AG08395 (cell line): ENCODE measurements around the gene BCL11B.
A peak's percentile ranks its signal among the peaks of the same experiment; 100 is the strongest.
"Not testable (repeated sequence)": the region's sequence is repeated elsewhere in the genome, so short reads cannot be mapped to it uniquely, and the experiment has no call there.

Experiments
- DNase-seq: peaks from one replicate; pipeline ENCODE4 v3.0.0; 2012; ENCODE audit warnings: mixed read lengths, low spot score

BCL11B gene

GRCh38 chr14:99199846-99200653, 71.9 kb downstream of the BCL11B start:
- peak; percentile 35 for DNase-seq

DNA sequence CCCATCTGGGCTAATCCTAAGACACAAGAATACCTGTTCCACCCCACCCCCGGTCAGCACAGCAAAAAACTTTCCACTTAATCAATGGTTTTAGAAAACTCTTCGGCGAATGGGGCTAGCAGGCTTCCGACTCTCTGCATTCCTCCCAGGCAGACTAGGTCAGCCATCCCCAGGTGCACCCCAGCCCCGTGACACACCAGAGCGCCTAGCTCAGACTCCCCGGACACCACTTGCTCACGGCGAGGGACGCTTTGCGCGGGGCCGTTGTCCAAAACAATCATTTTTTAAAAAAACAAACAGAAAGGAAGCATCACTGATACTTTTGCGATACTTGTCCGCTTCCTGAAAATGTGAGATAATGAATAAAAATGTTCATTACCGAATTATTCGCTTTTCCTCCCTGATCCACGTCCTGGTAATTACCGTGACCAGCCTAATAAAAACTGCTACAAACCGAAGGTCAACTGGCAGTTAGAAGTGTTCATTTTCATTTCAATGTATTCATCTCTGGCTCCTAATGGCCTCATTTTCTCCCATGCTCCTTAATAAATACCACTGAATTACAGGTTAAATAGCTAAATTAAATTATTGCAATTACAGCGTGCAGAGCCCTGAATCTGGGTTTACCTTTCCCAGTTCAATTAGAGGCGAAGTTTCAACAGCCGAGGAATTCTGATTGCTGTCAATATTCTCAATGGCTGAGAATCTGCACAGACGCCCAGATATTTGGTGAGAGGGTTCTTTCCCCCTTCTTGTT, 73.1 kb downstream of the BCL11B start:
- no peak for DNase-seq

- no peak for DNase-seq
Observed at GRCh38 chr14:99196310-99196650, 75.7 kb downstream of the BCL11B start.

DNA sequence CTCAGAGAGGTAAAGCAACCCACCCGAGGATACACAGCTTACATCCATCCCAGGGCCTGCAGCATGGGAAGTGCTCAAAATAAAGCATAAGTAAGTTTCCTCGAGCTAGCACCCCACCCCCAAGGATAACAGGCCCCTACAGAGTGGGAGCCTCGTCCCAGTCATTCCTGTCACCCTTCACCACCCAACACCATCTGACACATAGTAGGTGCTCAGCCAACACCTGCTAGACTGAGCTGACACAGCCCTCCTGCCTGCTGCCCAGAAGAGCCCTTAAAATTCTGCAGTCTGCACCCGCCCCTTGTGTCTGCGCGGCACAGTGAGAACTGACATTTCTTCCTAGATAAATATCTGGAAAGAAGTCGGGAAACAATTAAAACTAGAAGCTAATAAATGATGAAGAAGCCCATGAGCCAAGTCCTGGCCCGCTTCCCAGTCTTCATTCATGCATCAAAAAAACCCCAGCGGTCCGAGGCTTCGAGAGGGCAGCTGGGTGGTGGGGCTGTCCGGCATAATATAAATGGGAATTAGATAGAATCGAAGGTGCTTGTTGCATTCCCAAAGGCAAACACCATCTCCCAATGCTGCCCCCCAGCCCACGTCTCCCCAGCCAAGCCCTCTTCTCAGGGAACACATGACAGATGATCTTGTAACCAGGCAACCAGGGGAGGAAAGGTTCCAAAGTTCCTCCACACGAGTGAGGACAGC, 76.2 kb downstream of the BCL11B start:
- peak; percentile 24 for DNase-seq

DNA sequence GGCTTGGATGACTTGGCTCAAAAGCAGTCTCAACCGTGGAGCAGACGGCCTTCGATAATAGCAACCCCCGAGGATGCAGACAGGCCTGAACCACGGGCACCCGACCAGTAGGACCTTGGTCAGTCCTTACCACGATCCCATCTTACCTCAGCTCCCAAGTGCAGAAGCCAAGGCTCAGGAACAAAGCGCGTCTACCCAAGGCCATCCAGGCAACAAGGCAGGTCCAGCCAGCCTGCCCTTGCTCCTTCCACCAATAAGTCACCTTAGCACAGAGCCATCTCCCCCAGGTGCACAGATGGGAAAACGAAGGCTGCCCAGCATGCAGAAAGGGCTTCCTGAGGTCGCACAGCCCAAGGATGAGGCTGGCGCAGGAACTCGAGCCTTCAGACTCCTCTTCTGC, 77.3 kb downstream of the BCL11B start:
- DNase-seq, result no peak

GRCh38 chr14:99194136-99194535, 77.9 kb downstream of the BCL11B start:
- DNase-seq, result no peak

DNA sequence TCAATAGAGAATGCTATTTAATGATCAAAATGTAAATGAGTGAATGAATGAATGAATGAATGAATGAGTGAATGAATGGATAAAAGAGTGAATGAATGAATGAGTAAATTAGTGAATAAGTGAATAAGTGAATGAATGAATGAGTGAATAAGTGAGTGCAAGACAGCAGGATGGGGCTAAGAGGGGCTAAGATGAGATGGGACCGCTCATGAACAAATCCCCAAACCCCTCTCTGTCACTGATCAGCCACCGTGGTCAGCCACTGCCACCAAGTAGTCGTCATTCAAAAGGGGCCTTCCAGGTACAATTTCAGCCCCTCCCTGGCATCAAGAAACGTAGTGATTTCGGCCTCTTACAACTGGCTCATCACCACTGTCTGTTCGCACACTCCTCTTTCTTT, 79.2 kb downstream of the BCL11B start:
- no peak for DNase-seq

GRCh38 chr14:99192028-99192621, 79.9 kb downstream of the BCL11B start:
- DNase-seq, result peak; percentile 68

GRCh38 chr14:99191395-99192027, 80.5 kb downstream of the BCL11B start:
- DNase-seq, result peak; percentile 29

GRCh38 chr14:99190696-99191394, 81.2 kb downstream of the BCL11B start:
- DNase-seq, result no peak

DNA sequence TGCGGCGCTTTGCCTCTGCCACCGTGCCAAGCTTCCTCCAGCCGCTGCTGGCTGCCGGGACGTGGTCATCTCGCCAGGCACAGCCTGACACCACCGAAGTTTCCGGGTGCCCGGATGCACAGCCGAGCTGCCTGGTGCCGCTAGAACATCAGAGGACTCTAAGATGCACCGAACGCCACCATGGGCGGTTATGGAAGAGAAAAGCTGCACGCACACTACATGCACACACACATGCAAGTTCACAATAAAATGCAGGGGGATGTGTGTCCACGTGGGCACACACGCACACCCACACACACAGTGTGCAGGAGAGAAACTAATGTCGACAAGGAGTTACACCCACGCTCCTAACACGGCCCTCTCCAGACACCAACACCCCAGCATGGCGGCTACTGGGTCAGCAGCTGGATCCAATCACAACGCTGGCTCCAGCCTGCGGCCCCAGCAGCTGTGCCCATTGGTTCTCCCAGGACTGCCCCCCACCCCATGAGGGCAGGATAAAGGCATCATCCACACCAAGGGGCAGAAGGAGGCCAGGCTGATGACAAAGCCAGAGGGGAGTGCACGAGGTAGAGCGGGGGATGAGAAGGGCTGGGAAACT, 82.7 kb downstream of the BCL11B start:
- peak; percentile 41 for DNase-seq

DNA sequence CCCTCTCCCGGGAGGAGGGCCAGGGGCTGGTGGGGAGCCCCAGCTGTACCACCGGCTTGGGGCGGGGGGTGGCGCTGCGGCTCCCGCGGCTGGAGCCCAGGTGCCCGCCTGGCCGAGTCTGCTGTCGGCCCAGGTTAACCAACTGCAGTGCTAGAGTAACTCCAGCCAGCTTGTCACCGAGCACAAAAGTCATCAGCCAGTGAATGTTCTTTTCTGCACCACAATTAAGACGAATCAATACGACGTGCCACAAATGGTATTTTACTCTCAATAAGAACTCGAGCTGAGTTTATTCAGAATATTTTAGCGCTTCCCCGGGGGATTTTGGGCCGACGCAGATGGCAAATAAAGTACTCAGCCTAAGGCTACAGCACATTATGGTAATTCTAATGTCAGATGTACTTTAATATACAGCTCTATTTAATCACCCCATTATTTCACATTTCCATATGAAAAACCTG, 83.2 kb downstream of the BCL11B start:
- no peak for DNase-seq

DNA sequence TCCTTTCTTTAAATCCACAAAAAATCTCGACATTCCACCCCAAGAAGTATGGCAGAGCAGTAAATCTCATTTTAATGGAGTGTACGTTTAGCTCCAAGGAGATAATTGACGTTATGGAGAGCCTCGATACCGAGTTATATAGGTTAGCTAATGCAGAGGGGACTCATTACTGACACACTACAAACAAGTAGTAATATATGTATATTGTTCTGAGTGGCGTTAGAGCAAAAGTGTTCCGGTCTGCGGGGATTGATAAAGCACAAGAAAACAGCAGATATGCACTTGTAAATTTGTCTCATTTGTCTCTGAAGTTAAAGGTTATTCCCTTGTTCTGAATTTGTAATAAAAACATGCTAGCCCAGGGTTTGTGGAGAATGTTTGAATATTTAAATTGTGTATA, 84.1 kb downstream of the BCL11B start:
- no peak for DNase-seq

GRCh38 chr14:99186956-99187690, 84.9 kb downstream of the BCL11B start:
- no peak for DNase-seq

DNA sequence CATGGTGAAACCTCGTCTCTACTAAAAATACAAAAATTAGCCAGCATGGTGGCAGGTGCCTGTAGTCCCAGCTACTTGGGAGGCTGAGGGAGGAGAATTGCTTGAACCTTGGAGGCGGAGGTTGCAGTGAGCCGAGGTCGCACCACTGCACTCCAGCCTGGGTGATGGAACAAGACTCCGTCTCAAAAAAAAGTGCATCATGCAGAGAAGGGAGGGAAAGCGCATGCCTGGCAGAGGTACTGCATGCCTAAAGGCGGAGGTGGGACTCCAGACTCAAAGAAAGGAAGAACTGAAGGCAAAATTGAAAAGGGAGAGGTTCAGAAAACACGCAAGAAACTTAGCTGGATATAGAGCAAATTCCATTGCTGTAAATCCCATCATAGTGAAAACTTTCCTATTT, 85.7 kb downstream of the BCL11B start:
- DNase-seq, result not testable (repeated sequence)

DNA sequence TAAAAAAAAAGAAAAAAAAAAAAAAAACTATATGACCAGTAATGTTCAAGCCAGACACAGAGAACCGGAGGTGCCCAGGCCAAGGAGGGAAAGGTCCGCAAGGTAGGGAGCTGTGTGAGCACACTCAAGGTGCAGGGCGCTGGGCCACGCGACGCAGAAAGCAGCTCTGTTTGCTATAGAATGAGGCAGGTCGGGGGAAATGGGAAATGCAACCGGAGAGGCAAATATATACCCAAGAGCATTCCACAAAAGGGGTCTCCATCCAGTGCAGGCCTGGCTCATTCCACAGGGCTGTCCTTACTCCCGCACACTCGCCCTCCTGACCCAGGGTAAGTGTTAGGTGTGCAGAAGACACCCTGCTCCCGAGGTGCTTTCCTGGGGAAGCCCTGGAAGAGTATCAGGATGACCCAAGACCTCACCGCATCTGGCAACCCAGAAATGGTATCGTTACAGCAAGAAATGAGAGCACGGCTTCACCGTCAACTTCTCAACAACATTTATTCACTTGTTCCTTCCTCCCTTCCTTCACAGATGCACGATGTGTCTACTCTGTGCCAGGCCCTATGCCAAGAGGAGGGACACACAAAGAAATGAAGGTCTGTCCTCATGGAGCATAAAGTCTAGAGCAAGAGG, 86.4 kb downstream of the BCL11B start:
- DNase-seq, result no peak

GRCh38 chr14:99183716-99184115, 88.3 kb downstream of the BCL11B start:
- no peak for DNase-seq

- no peak for DNase-seq
Observed at GRCh38 chr14:99183311-99183710, 88.7 kb downstream of the BCL11B start.

DNA sequence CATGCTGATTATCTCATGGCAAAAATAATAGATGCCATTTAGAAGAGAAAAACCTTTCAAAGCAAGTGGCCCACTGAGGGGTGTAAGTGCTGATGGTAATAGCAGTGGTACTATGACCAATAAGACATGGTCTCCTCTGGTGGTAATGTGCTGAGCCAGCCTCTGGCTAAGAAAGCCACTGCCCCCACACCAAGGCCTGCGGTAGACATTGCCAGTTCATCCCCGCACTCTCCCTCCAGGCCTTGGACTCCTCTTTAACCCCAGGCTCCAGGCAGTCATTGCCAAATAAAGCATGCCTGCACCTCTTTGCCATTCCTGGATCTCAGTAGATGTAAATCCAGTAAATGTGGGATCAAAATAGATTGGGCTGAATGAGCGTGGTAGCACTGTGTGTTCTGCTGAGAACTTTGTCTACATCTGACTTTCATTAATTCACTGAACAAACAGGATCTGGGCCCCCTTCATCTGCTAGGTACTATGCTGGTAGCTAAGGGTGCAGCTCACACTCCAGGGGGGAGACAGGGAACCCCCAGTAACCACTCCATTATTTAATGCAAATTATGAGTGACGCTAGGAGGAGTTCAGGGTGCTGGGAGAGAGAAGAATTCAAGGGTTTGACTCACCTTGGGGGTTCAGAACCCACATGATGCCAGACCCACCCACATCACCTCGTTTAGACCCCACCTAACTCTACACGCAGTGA, 89.3 kb downstream of the BCL11B start:
- no peak for DNase-seq
